Endothelial cell of umbilical vein (primary cell): Measurements from ENCODE around the gene SOX8. TPM values are rescaled to one million over a fixed set of nuclear protein-coding genes. Genes with fewer than 3 reads are reported as not detected.
A peak's percentile ranks its signal among the peaks of the same experiment; 100 is the strongest.

Source experiments
- BruUV-seq: library from RNA; stranded (reverse); fragments of 400-500 nt; replicated peaks from 2 replicates; lab custom pipeline; 2021; lab: Mats Ljungman, UMichigan
- CTCF ChIA-PET: fragments of 300-600, 350-600 bp; sonication (Branson Sonifier 250); formaldehyde crosslinking; loops from one replicate; lab custom pipeline; 2021; ENCODE audit warnings: antibody characterized with exemption, inconsistent platforms; lab: Charles Lee
- POLR2A ChIA-PET: fragments of 300-600, 350-600 bp; sonication (Branson Sonifier 250); formaldehyde crosslinking; loops from one replicate; lab custom pipeline; 2021; ENCODE audit warnings: antibody characterized with exemption, inconsistent platforms; lab: Charles Lee
- DNase-seq: peaks from one replicate; pipeline ENCODE4 v3.0.0-alpha.2; 2011; ENCODE audit warnings: low read depth, low spot score
- FAIRE-seq: peaks from 2 replicates; lab custom pipeline; 2011; peaks lifted over from hg19 to GRCh38; lab: Jason Lieb, UNC
- H2AFZ ChIP-seq: 2 replicates; pipeline ENCODE4 v1.6.0; 2012; ENCODE audit warnings: low read depth, low read length, control low read depth, inconsistent platforms
- H3K27ac ChIP-seq: 2 replicates; pipeline ENCODE4 v1.5.1; 2011; ENCODE audit warnings: low read depth, mild to moderate bottlenecking, control low read depth, low read length, moderate library complexity; ENCODE audit not compliant: insufficient read depth
- H3K27me3 ChIP-seq, 2 experiments: 2 replicates each; pipeline versions ENCODE4 v1.6.0 to v1.6.1; 2011; ENCODE audit warnings: low read length in 2 of 2, mixed read lengths in 1 of 2; ENCODE audit not compliant: control insufficient read depth in 2 of 2, insufficient read depth in 2 of 2
- H3K36me3 ChIP-seq, 2 experiments: 2 replicates in 1 of 2; 3 replicates in 1 of 2; pipeline ENCODE4 v1.5.1; 2011; ENCODE audit warnings: low read length in 2 of 2, mild to moderate bottlenecking in 1 of 2, moderate library complexity in 1 of 2; ENCODE audit not compliant: control insufficient read depth in 2 of 2, insufficient read depth in 2 of 2; ENCODE audit errors: extremely low read depth in 1 of 2
- H3K4me1 ChIP-seq: 3 replicates; pipeline ENCODE4 v1.5.1; 2011; ENCODE audit warnings: mild to moderate bottlenecking, low read length; ENCODE audit not compliant: control insufficient read depth, insufficient read depth; ENCODE audit errors: extremely low read depth
- H3K4me2 ChIP-seq: 2 replicates; pipeline ENCODE4 v1.6.1; 2011; ENCODE audit warnings: low read length, control low read depth, mixed read lengths; ENCODE audit not compliant: insufficient read depth
- H3K4me3 ChIP-seq, 3 experiments: fragments of 200-600 bp in 1 of 3; sonication (generic), shearing (Covaris generic) in 1 of 3; replicated peaks in 1 of 3; 2 replicates each; pipeline ENCODE4 v1.5.1; 2011 to 2016; ENCODE audit warnings: control low read depth in 3 of 3, low read length in 3 of 3, mild to moderate bottlenecking in 2 of 3, inconsistent platforms in 1 of 3, low read depth in 1 of 3, moderate library complexity in 1 of 3; ENCODE audit not compliant: insufficient read depth in 1 of 3
- H3K79me2 ChIP-seq: 2 replicates; pipeline ENCODE4 v1.6.0; 2012; ENCODE audit warnings: low read length, inconsistent platforms; ENCODE audit not compliant: control insufficient read depth, insufficient read depth
- H3K9ac ChIP-seq: replicated peaks from 2 replicates; pipeline ENCODE3; 2011; ENCODE audit warnings: low read length, control low read depth; ENCODE audit not compliant: insufficient read depth; ENCODE audit errors: extremely low read depth
- H3K9me1 ChIP-seq: replicated peaks from 3 replicates; pipeline ENCODE4 v1.6.0; 2011; ENCODE audit warnings: mild to moderate bottlenecking, low read length; ENCODE audit not compliant: control insufficient read depth, insufficient read depth; ENCODE audit errors: extremely low read depth
- H3K9me3 ChIP-seq: replicated peaks from 2 replicates; pipeline ENCODE4 v1.5.1; 2012; ENCODE audit warnings: low read length, inconsistent platforms; ENCODE audit not compliant: control insufficient read depth, insufficient read depth
- H4K20me1 ChIP-seq: replicated peaks from 2 replicates; pipeline ENCODE3; 2011; ENCODE audit warnings: mild to moderate bottlenecking, low read length; ENCODE audit not compliant: control insufficient read depth, insufficient read depth; ENCODE audit errors: extremely low read depth
- CTCF ChIP-seq, 2 donors: IDR thresholded peaks; 1 replicate in 1 of 2; 2 replicates in 1 of 2; pipeline ENCODE4 v1.5.1; 2011; ENCODE audit warnings: low read length in 2 of 2, mild to moderate bottlenecking in 2 of 2, moderate library complexity in 2 of 2, control low read depth in 1 of 2, inconsistent platforms in 1 of 2, low read depth in 1 of 2; ENCODE audit not compliant: insufficient read depth in 1 of 2; ENCODE audit errors: extremely low read depth in 1 of 2
- EZH2 ChIP-seq: IDR thresholded peaks from 2 replicates; pipeline ENCODE4 v1.6.1; 2012; ENCODE audit warnings: borderline replicate concordance, low read depth, mild to moderate bottlenecking, moderate library complexity, low read length, inconsistent platforms; ENCODE audit not compliant: severe bottlenecking
- FOS ChIP-seq: IDR thresholded peaks from 2 replicates; pipeline ENCODE4 v1.6.1; 2011; ENCODE audit warnings: mild to moderate bottlenecking, low read length, moderate library complexity, borderline replicate concordance; ENCODE audit not compliant: insufficient read depth
- GATA2 ChIP-seq: IDR thresholded peaks from 2 replicates; pipeline ENCODE4 v1.7.0; 2011; ENCODE audit warnings: low read depth, mild to moderate bottlenecking, moderate library complexity, mixed read lengths, low read length; ENCODE audit not compliant: insufficient read length, insufficient read depth
- JUN ChIP-seq: IDR thresholded peaks from 2 replicates; pipeline ENCODE4 v1.6.1; 2011; ENCODE audit warnings: borderline replicate concordance, low read depth; ENCODE audit not compliant: insufficient read length, insufficient read depth
- MAX ChIP-seq: IDR thresholded peaks from 2 replicates; pipeline ENCODE4 v1.6.1; 2011; ENCODE audit not compliant: insufficient read depth, insufficient read length
- MYC ChIP-seq: IDR thresholded peaks from one replicate; pipeline ENCODE4 v1.6.1; 2011; ENCODE audit warnings: mild to moderate bottlenecking, low read depth, low read length
- POLR2A ChIP-seq: IDR thresholded peaks from 2 replicates; pipeline ENCODE4 v1.6.1; 2012; ENCODE audit warnings: low read depth, mild to moderate bottlenecking, control low read depth, low read length
- POLR2AphosphoS5 ChIP-seq: IDR thresholded peaks from 2 replicates; pipeline ENCODE4 v1.6.1; 2012; ENCODE audit warnings: low read depth, mild to moderate bottlenecking, control low read depth, low read length, moderate library complexity; ENCODE audit not compliant: insufficient read depth
- dilution Hi-C: fragments of 300-500 bp; cut with MboI; formaldehyde crosslinking; loops from one replicate; pipeline ENCODE4 v1.15.0; 2019; ENCODE audit warnings: low sequenced_read_pairs; ENCODE audit not compliant: extremely low pct_ligation_motif_present
- intact Hi-C: fragments of 100-400 bp; cut with micrococcal nuclease; formaldehyde crosslinking; loops from one replicate; pipeline ENCODE4 v1.10.0; 2022
- polyA plus RNA-seq, 4 experiments: library from polyadenylated mRNA; depleted of rRNA in 3 of 4; stranded (reverse) in 3 of 4; unstranded in 1 of 4; fragments of >200 nt; gene quantifications; 2 replicates each; pipeline versions ENCODE4 v1.2.1 to v1.2.3, GENCODE V29; 2011 to 2012; ENCODE audit warnings: missing spikeins in 1 of 4
- total RNA-seq: library from RNA; stranded (reverse); gene quantifications from 2 replicates; pipeline ENCODE4 v1.2.3, GENCODE V29; 2021

SOX8 gene
- total and polyA plus RNA-seq, 2 donors (not counting 3 experiments of a cell fraction or from before 2014, with no cell fraction given): 0.52 to 0.53 TPM

GRCh38 chr16:967546-968295 is 13.8 kb upstream of the SOX8 start:
- Histone ChIP-seq H3K4me1 (peaks cover 18% of the 10 kb centered on the region), H3K9me1 (no peaks in the 10 kb centered on the region), H3K9me3 (no peaks in the 10 kb centered on the region), H2AFZ (no peak overlapping the region), H3K36me3 (no peaks in the 10 kb centered on the region), H4K20me1 (no peaks in the 10 kb centered on the region), H3K4me2 (no peak overlapping the region), H3K79me2 (no peaks in the 10 kb centered on the region), H3K27me3 (no peaks in the 10 kb centered on the region), H3K27ac (no peak overlapping the region), H3K4me3 (no peak overlapping the region), H3K9ac (no peak overlapping the region)
- BruUV-seq: no TSS peak
- FAIRE-seq (peak; percentile 8), DNase-seq (no peak)
- CTCF ChIA-PET: no interaction called here
- POLR2A ChIA-PET: no interaction called here
- intact Hi-C loops: no loop called here
- dilution Hi-C loops: no loop called here
- TF ChIP-seq POLR2A (no peak), GATA2 (no peak), MAX (no peak), MYC (no peak), FOS (no peak), EZH2 (no peak), JUN (no peak), POLR2AphosphoS5 (no peak), CTCF (IDR thresholded peaks at IDR 0.05; ENCODE audit: extremely low read depth in 1 of 2, insufficient read depth in 1 of 2, low read depth in 1 of 2, low read length in 2 of 2) (no peak)
